Suprapubic skin (tissue), 4 donors: ENCODE data around the gene PRSS2. TPM values are rescaled to one million over a fixed set of nuclear protein-coding genes. Genes with fewer than 3 reads are reported as not detected.

Source experiments
- DNase-seq, 2 donors: peaks; one replicate each; pipeline ENCODE4 v3.0.0-alpha.2; 2019; ENCODE audit warnings: low spot score in 2 of 2
- H3K27ac ChIP-seq: fragments of 200-600 bp; sonication (generic); one replicate; pipeline ENCODE4 v1.5.1; 2019
- H3K27me3 ChIP-seq: fragments of 200-600 bp; sonication (generic); one replicate; pipeline ENCODE4 v1.5.1; 2019
- H3K36me3 ChIP-seq: fragments of 200-600 bp; sonication (generic); one replicate; pipeline ENCODE4 v1.5.1; 2019
- H3K4me1 ChIP-seq: fragments of 200-600 bp; sonication (generic); one replicate; pipeline ENCODE4 v1.5.1; 2019
- H3K4me3 ChIP-seq: fragments of 200-600 bp; sonication (generic); one replicate; pipeline ENCODE4 v1.5.1; 2019; ENCODE audit warnings: mild to moderate bottlenecking
- H3K9me3 ChIP-seq: fragments of 200-600 bp; sonication (generic); one replicate; pipeline ENCODE4 v1.5.1; 2019
- EP300 ChIP-seq: sonication (generic); formaldehyde crosslinking; IDR thresholded peaks from one replicate; pipeline ENCODE4 v1.6.1; 2017; ENCODE audit warnings: antibody characterized with exemption
- POLR2A ChIP-seq, 2 donors: fragments of 450-650 bp; IDR thresholded peaks; one replicate each; pipeline ENCODE4 v1.6.1; 2017; ENCODE audit warnings: antibody characterized with exemption in 2 of 2, mild to moderate bottlenecking in 2 of 2, moderate library complexity in 2 of 2
- POLR2AphosphoS5 ChIP-seq, 3 donors: sonication (generic); formaldehyde crosslinking; IDR thresholded peaks; one replicate each; pipeline ENCODE4 v1.6.1; 2017; ENCODE audit warnings: antibody characterized with exemption in 3 of 3
- WGBS: methylation state at CpG from one replicate; pipeline ENCODE4 v1.1.5; 2018; 5-methylcytosine and 5-hydroxymethylcytosine counted together
- total RNA-seq, 4 donors: library from RNA; depleted of rRNA; stranded (reverse); fragments of >200 nt; gene quantifications; one replicate each; pipeline ENCODE4 v1.1.0, GENCODE V29; 2016
- TF ChIP-seq, protein P1 (sequence below), 2 donors: fragments of 200-600 bp in 1 of 2; fragments of 450-650 bp in 1 of 2; sonication (generic) in 1 of 2; IDR thresholded peaks; one replicate each; pipeline ENCODE4 v1.5.1; 2016 to 2019; ENCODE audit warnings: antibody characterized with exemption in 2 of 2, mild to moderate bottlenecking in 1 of 2, moderate library complexity in 1 of 2

The PRSS2 gene
- total RNA-seq, 4 donors from 2014 or later: not detected

DNA sequence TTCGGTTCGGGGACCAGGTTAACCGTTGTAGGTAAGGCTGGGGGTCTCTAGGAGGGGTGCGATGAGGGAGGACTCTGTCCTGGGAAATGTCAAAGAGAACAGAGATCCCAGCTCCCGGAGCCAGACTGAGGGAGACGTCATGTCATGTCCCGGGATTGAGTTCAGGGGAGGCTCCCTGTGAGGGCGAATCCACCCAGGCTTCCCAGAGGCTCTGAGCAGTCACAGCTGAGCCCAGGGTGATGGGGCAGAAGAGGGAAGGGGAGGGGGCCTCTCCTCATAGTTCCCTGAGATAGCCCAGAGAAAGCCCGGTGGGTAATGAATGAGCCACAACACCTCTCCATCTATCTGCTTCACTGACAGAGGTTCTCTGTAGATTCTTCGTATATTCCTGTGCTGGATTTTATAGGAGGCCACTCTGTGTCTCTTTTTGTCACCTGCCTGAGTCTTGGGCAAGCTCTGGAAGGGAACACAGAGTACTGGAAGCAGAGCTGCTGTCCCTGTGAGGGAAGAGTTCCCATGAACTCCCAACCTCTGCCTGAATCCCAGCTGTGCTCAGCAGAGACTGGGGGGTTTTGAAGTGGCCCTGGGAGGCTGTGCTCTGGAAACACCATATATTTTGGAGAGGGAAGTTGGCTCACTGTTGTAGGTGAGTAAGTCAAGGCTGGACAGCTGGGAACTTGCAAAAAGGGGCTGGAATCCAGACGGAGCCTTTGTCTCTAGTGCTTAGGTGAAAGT, 16.4 kb downstream of the PRSS2 start:
- no peak overlapping the region for H3K27ac ChIP-seq
- no peaks in the 10 kb centered on the region for H3K9me3 ChIP-seq
- no peak for DNase-seq
- H3K27me3 ChIP-seq: no peaks in the 10 kb centered on the region
- H3K4me1 ChIP-seq: peaks cover 3% of the 10 kb centered on the region
- no peaks in the 10 kb centered on the region for H3K36me3 ChIP-seq
- no peak overlapping the region for H3K4me3 ChIP-seq
- 85% methylated on average over 11 of the region's 11 CpGs for WGBS
- TF ChIP-seq EP300 (no peak), POLR2AphosphoS5 (IDR thresholded peaks at IDR 0.05) (no peak), POLR2A (IDR thresholded peaks at IDR 0.05) (no peak)
- TF ChIP-seq, protein P1, sequence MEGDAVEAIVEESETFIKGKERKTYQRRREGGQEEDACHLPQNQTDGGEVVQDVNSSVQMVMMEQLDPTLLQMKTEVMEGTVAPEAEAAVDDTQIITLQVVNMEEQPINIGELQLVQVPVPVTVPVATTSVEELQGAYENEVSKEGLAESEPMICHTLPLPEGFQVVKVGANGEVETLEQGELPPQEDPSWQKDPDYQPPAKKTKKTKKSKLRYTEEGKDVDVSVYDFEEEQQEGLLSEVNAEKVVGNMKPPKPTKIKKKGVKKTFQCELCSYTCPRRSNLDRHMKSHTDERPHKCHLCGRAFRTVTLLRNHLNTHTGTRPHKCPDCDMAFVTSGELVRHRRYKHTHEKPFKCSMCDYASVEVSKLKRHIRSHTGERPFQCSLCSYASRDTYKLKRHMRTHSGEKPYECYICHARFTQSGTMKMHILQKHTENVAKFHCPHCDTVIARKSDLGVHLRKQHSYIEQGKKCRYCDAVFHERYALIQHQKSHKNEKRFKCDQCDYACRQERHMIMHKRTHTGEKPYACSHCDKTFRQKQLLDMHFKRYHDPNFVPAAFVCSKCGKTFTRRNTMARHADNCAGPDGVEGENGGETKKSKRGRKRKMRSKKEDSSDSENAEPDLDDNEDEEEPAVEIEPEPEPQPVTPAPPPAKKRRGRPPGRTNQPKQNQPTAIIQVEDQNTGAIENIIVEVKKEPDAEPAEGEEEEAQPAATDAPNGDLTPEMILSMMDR (IDR thresholded peaks at IDR 0.05): no peak

DNA sequence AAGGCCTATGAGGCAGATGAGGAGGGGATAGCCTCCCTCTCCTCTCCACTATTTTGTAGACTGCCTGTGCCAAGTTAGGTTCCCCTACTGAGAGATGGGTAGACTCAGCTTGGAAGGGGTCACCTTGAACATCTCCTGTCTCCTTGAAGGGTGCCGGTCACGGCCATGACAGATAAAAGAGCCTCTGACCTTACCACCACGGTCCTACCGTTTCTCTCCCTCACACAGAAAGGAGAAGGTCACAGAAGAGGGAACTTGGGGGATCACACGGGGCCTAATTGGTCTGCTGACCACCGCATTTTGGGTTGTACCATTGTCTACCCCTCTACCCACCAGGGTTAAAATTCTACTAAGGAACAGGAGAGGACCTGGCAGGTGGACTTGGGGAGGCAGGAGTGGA, 17.0 kb downstream of the PRSS2 start:
- no peaks in the 10 kb centered on the region for H3K27me3 ChIP-seq
- TF ChIP-seq, protein P1 (IDR thresholded peaks at IDR 0.05): no peak
- TF ChIP-seq EP300 (no peak), POLR2A (IDR thresholded peaks at IDR 0.05) (no peak), POLR2AphosphoS5 (IDR thresholded peaks at IDR 0.05) (no peak)
- no peaks in the 10 kb centered on the region for H3K9me3 ChIP-seq
- H3K36me3 ChIP-seq: no peaks in the 10 kb centered on the region
- no peak overlapping the region for H3K27ac ChIP-seq
- H3K4me3 ChIP-seq: no peak overlapping the region
- WGBS: 95% methylated on average over 6 of the region's 6 CpGs
- peaks cover 3% of the 10 kb centered on the region for H3K4me1 ChIP-seq
- DNase-seq: no peak

DNA sequence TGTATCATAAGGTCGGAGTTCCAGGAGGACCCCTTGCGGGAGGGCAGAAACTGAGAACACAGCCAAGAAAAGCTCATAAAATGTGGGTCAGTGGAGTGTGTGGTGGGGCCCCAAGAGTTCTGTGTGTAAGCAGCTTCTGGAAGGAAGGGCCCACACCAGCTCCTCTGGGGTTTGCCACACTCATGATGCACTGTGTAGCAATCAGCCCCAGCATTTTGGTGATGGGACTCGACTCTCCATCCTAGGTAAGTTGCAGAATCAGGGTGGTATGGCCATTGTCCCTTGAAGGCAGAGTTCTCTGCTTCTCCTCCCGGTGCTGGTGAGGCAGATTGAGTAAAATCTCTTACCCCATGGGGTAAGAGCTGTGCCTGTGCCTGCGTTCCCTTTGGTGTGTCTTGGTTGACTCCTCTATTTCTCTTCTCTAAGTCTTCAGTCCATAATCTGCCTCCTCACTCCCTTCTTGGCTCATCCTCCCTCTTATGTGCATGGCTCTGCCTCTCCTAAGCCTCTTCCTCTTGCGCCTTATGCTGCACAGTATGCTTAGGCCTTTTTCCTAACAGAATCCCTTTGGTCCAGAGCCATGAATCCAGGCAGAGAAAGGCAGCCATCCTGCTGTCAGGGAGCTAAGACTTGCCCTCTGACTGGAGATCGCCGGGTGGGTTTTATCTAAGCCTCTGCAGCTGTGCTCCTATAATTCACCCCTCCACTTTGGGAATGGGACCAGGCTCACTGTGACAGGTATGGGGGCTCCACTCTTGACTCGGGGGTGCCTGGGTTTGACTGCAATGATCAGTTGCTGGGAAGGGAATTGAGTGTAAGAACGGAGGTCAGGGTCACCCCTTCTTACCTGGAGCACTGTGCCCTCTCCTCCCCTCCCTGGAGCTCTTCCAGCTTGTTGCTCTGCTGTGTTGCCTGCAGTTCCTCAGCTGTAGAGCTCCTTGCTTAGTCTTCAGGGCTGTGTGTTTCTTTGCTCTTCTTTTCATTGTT, 17.8 kb downstream of the PRSS2 start:
- TF ChIP-seq EP300: no peak
- WGBS: 95% methylated on average over 8 of the region's 10 CpGs

DNA sequence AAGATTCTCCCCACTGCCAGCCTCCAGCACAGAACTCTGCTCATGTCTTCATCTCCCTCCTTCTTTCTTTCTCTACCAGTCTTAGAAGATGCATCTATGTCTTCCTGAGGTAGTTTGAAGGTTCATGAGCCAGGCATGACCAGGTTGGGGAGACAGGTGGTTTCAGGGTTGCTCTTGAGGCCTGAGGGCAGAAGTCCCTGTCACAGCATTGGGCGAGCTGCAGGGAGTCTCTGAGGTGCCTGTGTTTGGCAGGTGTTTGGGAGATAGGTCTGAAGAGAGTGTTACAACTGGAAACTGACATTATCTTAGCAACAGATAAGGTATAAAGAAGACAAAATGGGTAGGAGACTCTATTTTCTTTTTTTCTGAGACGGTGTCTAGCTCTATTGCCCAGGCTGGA, 18.7 kb downstream of the PRSS2 start:
- Histone ChIP-seq H3K9me3 (no peaks in the 10 kb centered on the region), H3K36me3 (no peaks in the 10 kb centered on the region), H3K4me3 (no peak overlapping the region), H3K27ac (no peak overlapping the region), H3K27me3 (no peaks in the 10 kb centered on the region), H3K4me1 (no peaks in the 10 kb centered on the region)
- 75% methylated on average over 2 of the region's 2 CpGs for WGBS
- no peak for TF ChIP-seq EP300
- TF ChIP-seq POLR2AphosphoS5 (IDR thresholded peaks at IDR 0.05): no peak
- no peak for TF ChIP-seq POLR2A (IDR thresholded peaks at IDR 0.05)
- TF ChIP-seq, protein P1 (IDR thresholded peaks at IDR 0.05): no peak
- peak in 1 of 2 donors; percentile 11 for DNase-seq

More for the DNA sequence above, 17.8 kb downstream of the PRSS2 start:
- peak in 1 of 2 donors; percentile 28 for DNase-seq
- Histone ChIP-seq H3K27ac (no peak overlapping the region), H3K9me3 (no peaks in the 10 kb centered on the region), H3K4me3 (peak overlapping the region; percentile 4), H3K36me3 (no peaks in the 10 kb centered on the region), H3K27me3 (no peaks in the 10 kb centered on the region), H3K4me1 (no peaks in the 10 kb centered on the region)

DNA sequence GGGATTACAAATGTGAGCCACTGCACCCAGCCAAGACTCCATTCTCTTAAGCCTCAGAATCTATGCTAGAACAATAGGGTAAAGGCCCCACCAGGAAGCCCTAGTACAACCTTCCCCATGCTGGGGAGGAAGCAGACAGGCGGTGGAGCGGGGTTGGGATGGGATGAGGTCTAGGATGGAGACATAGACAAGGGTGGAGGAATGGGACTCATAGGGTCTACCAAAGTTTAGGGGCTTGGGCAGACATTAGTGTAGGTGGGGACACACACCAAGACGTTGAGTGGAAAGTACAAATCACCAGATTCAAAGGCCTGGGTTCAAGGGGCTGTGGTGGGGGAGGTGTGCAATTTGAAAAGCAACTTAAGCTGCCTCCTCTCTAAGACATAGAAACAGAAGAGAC, 19.3 kb downstream of the PRSS2 start:
- Histone ChIP-seq H3K4me1 (no peaks in the 10 kb centered on the region), H3K36me3 (no peaks in the 10 kb centered on the region), H3K27me3 (no peaks in the 10 kb centered on the region), H3K4me3 (no peak overlapping the region), H3K9me3 (no peaks in the 10 kb centered on the region), H3K27ac (no peak overlapping the region)
- TF ChIP-seq POLR2A (IDR thresholded peaks at IDR 0.05): no peak
- TF ChIP-seq POLR2AphosphoS5 (IDR thresholded peaks at IDR 0.05): no peak
- TF ChIP-seq, protein P1 (IDR thresholded peaks at IDR 0.05): no peak
- TF ChIP-seq EP300: no peak
- DNase-seq: peak in 1 of 2 donors; percentile 18
- 85% methylated on average over 3 of the region's 3 CpGs for WGBS
